ENCODE data around the gene PLCB4.

PLCB4 gene

GRCh38 chr20:9144643-9145042, 75.8 kb downstream of the PLCB4 start:
- Histone ChIP-seq H3K4ac (ENCODE audit: low read length) (no peak overlapping the region), H2BK120ac (ENCODE audit: low read depth, low read length) (no peak overlapping the region), H4K8ac (ENCODE audit: low read depth, low read length) (no peak overlapping the region), H2BK12ac (ENCODE audit: low read length) (no peak overlapping the region), H3K9me3 (replicated peaks in 1 of 2; ENCODE audit: control insufficient read depth in 2 of 2, insufficient read depth in 1 of 2, low read depth in 1 of 2, low read length in 2 of 2) (peaks cover 0 to 13% of the 10 kb centered on the region in 2 donors), H3K14ac (ENCODE audit: low read length) (no peak overlapping the region), H3K27me3 (ENCODE audit: control insufficient read depth in 3 of 3, insufficient read depth in 3 of 3, low read depth in 1 of 3, low read length in 3 of 3) (no peaks in the 10 kb centered on the region), H3K9ac (ENCODE audit: low read depth, low read length, poor library complexity) (no peak overlapping the region), H3K4me2 (ENCODE audit: insufficient read depth, low read length, poor library complexity, severe bottlenecking) (no peak overlapping the region), H3K18ac (ENCODE audit: low read length) (no peak overlapping the region), H3K23ac (ENCODE audit: low read depth, low read length, poor library complexity) (no peak overlapping the region), H2AK5ac (ENCODE audit: low read depth, low read length) (no peak overlapping the region), H3K4me3 (ENCODE audit: low read length in 2 of 2) (no peak overlapping the region), H2BK5ac (ENCODE audit: low read length) (no peak overlapping the region), H3K36me3 (replicated peaks in 1 of 2; ENCODE audit: control insufficient read depth in 2 of 2, insufficient read depth in 2 of 2, low read length in 2 of 2) (no peaks in the 10 kb centered on the region), H2BK15ac (ENCODE audit: low read length) (no peak overlapping the region), H3K4me1 (ENCODE audit: control insufficient read depth in 2 of 2, insufficient read depth in 1 of 2, low read depth in 1 of 2, low read length in 2 of 2) (peaks cover 3 to 8% of the 10 kb centered on the region in 2 donors), H3K79me1 (ENCODE audit: low read depth, low read length) (no peaks in the 10 kb centered on the region), H2AFZ (ENCODE audit: low read length) (no peak overlapping the region), H3K27ac (replicated peaks; ENCODE audit: low read length) (no peak overlapping the region), H4K91ac (ENCODE audit: low read depth, low read length, poor library complexity) (no peak overlapping the region)
- WGBS, 2 donors (ENCODE audit: extremely low coverage in 2 of 2, insufficient read length in 2 of 2, insufficient replicate concordance in 1 of 2) = no CpG with 5 or more reads among the region's 2 CpGs
- DNase-seq (ENCODE audit: low spot score) = no peak

GRCh38 chr20:9145142-9145541, 76.3 kb downstream of the PLCB4 start:
- H3K36me3 ChIP-seq (replicated peaks in 1 of 2; ENCODE audit: control insufficient read depth in 2 of 2, insufficient read depth in 2 of 2, low read length in 2 of 2) = no peaks in the 10 kb centered on the region
- H2BK120ac ChIP-seq (ENCODE audit: low read depth, low read length) = no peak overlapping the region

GRCh38 chr20:9146649-9147048, 77.8 kb downstream of the PLCB4 start:
- Histone ChIP-seq H3K4me2 (ENCODE audit: insufficient read depth, low read length, poor library complexity, severe bottlenecking) (no peak overlapping the region), H2AK5ac (ENCODE audit: low read depth, low read length) (no peak overlapping the region), H3K27me3 (ENCODE audit: control insufficient read depth in 3 of 3, insufficient read depth in 3 of 3, low read depth in 1 of 3, low read length in 3 of 3) (no peaks in the 10 kb centered on the region), H3K18ac (ENCODE audit: low read length) (no peak overlapping the region), H2BK5ac (ENCODE audit: low read length) (no peak overlapping the region), H3K27ac (replicated peaks; ENCODE audit: low read length) (no peak overlapping the region), H2BK120ac (ENCODE audit: low read depth, low read length) (no peak overlapping the region), H3K23ac (ENCODE audit: low read depth, low read length, poor library complexity) (no peak overlapping the region), H3K4me1 (ENCODE audit: control insufficient read depth in 2 of 2, insufficient read depth in 1 of 2, low read depth in 1 of 2, low read length in 2 of 2) (peaks cover 3 to 8% of the 10 kb centered on the region in 2 donors), H3K9ac (ENCODE audit: low read depth, low read length, poor library complexity) (no peak overlapping the region), H3K9me3 (replicated peaks in 1 of 2; ENCODE audit: control insufficient read depth in 2 of 2, insufficient read depth in 1 of 2, low read depth in 1 of 2, low read length in 2 of 2) (peaks cover 0 to 13% of the 10 kb centered on the region in 2 donors), H3K79me1 (ENCODE audit: low read depth, low read length) (no peaks in the 10 kb centered on the region), H3K14ac (ENCODE audit: low read length) (no peak overlapping the region), H4K91ac (ENCODE audit: low read depth, low read length, poor library complexity) (no peak overlapping the region), H3K36me3 (replicated peaks in 1 of 2; ENCODE audit: control insufficient read depth in 2 of 2, insufficient read depth in 2 of 2, low read length in 2 of 2) (no peaks in the 10 kb centered on the region), H4K8ac (ENCODE audit: low read depth, low read length) (no peak overlapping the region), H3K4me3 (ENCODE audit: low read length in 2 of 2) (no peak overlapping the region), H2AFZ (ENCODE audit: low read length) (no peak overlapping the region), H2BK12ac (ENCODE audit: low read length) (no peak overlapping the region), H2BK15ac (ENCODE audit: low read length) (no peak overlapping the region), H3K4ac (ENCODE audit: low read length) (no peak overlapping the region)
- DNase-seq (ENCODE audit: low spot score) = no peak
- no CpG with 5 or more reads among the region's 2 CpGs for WGBS, 2 donors (ENCODE audit: extremely low coverage in 2 of 2, insufficient read length in 2 of 2, insufficient replicate concordance in 1 of 2)

More at GRCh38 chr20:9145142-9145541, 76.3 kb downstream of the PLCB4 start:
- no peak overlapping the region for H2AK5ac ChIP-seq (ENCODE audit: low read depth, low read length)
- no peak overlapping the region for H3K18ac ChIP-seq (ENCODE audit: low read length)
- no peak overlapping the region for H4K8ac ChIP-seq (ENCODE audit: low read depth, low read length)
- H3K4ac ChIP-seq (ENCODE audit: low read length) = no peak overlapping the region
- no peak for DNase-seq (ENCODE audit: low spot score)
- H2BK5ac ChIP-seq (ENCODE audit: low read length) = no peak overlapping the region
- no peak overlapping the region for H3K9ac ChIP-seq (ENCODE audit: low read depth, low read length, poor library complexity)
- peaks cover 0 to 13% of the 10 kb centered on the region in 2 donors for H3K9me3 ChIP-seq (replicated peaks in 1 of 2; ENCODE audit: control insufficient read depth in 2 of 2, insufficient read depth in 1 of 2, low read depth in 1 of 2, low read length in 2 of 2)
- no peak overlapping the region for H3K4me3 ChIP-seq (ENCODE audit: low read length in 2 of 2)
- no peak overlapping the region for H3K27ac ChIP-seq (replicated peaks; ENCODE audit: low read length)
- H4K91ac ChIP-seq (ENCODE audit: low read depth, low read length, poor library complexity) = no peak overlapping the region
- no peak overlapping the region for H3K23ac ChIP-seq (ENCODE audit: low read depth, low read length, poor library complexity)
- H3K27me3 ChIP-seq (ENCODE audit: control insufficient read depth in 3 of 3, insufficient read depth in 3 of 3, low read depth in 1 of 3, low read length in 3 of 3) = no peaks in the 10 kb centered on the region
- no peak overlapping the region for H2BK12ac ChIP-seq (ENCODE audit: low read length)
- H2BK15ac ChIP-seq (ENCODE audit: low read length) = no peak overlapping the region
- no peak overlapping the region for H3K4me2 ChIP-seq (ENCODE audit: insufficient read depth, low read length, poor library complexity, severe bottlenecking)
- H2AFZ ChIP-seq (ENCODE audit: low read length) = no peak overlapping the region
- no peaks in the 10 kb centered on the region for H3K79me1 ChIP-seq (ENCODE audit: low read depth, low read length)
- H3K4me1 ChIP-seq (ENCODE audit: control insufficient read depth in 2 of 2, insufficient read depth in 1 of 2, low read depth in 1 of 2, low read length in 2 of 2) = peaks cover 3 to 8% of the 10 kb centered on the region in 2 donors
- H3K14ac ChIP-seq (ENCODE audit: low read length) = no peak overlapping the region

GRCh38 chr20:9147547-9148024, 78.7 kb downstream of the PLCB4 start:
- H3K4ac ChIP-seq (ENCODE audit: low read length) = no peak overlapping the region
- H2BK15ac ChIP-seq (ENCODE audit: low read length) = no peak overlapping the region
- peaks cover 3 to 8% of the 10 kb centered on the region in 2 donors for H3K4me1 ChIP-seq (ENCODE audit: control insufficient read depth in 2 of 2, insufficient read depth in 1 of 2, low read depth in 1 of 2, low read length in 2 of 2)
- no peak overlapping the region for H4K91ac ChIP-seq (ENCODE audit: low read depth, low read length, poor library complexity)
- H3K23ac ChIP-seq (ENCODE audit: low read depth, low read length, poor library complexity) = no peak overlapping the region
- no peak overlapping the region for H3K27ac ChIP-seq (replicated peaks; ENCODE audit: low read length)
- H2AK5ac ChIP-seq (ENCODE audit: low read depth, low read length) = no peak overlapping the region
- no peak overlapping the region for H4K8ac ChIP-seq (ENCODE audit: low read depth, low read length)
- WGBS, 2 donors (ENCODE audit: extremely low coverage in 2 of 2, insufficient read length in 2 of 2, insufficient replicate concordance in 1 of 2) = no CpG with 5 or more reads among the region's 2 CpGs
- no peak for DNase-seq (ENCODE audit: low spot score)
- no peak overlapping the region for H3K4me3 ChIP-seq (ENCODE audit: low read length in 2 of 2)
- H3K9ac ChIP-seq (ENCODE audit: low read depth, low read length, poor library complexity) = no peak overlapping the region
- no peaks in the 10 kb centered on the region for H3K36me3 ChIP-seq (replicated peaks in 1 of 2; ENCODE audit: control insufficient read depth in 2 of 2, insufficient read depth in 2 of 2, low read length in 2 of 2)
- H3K9me3 ChIP-seq (replicated peaks in 1 of 2; ENCODE audit: control insufficient read depth in 2 of 2, insufficient read depth in 1 of 2, low read depth in 1 of 2, low read length in 2 of 2) = peaks cover 0 to 16% of the 10 kb centered on the region in 2 donors
- no peak overlapping the region for H2BK12ac ChIP-seq (ENCODE audit: low read length)
- no peak overlapping the region for H2AFZ ChIP-seq (ENCODE audit: low read length)
- no peaks in the 10 kb centered on the region for H3K27me3 ChIP-seq (ENCODE audit: control insufficient read depth in 3 of 3, insufficient read depth in 3 of 3, low read depth in 1 of 3, low read length in 3 of 3)
- H2BK120ac ChIP-seq (ENCODE audit: low read depth, low read length) = no peak overlapping the region
- H3K4me2 ChIP-seq (ENCODE audit: insufficient read depth, low read length, poor library complexity, severe bottlenecking) = no peak overlapping the region
- H3K14ac ChIP-seq (ENCODE audit: low read length) = no peak overlapping the region
- H2BK5ac ChIP-seq (ENCODE audit: low read length) = no peak overlapping the region
- no peak overlapping the region for H3K18ac ChIP-seq (ENCODE audit: low read length)
- no peaks in the 10 kb centered on the region for H3K79me1 ChIP-seq (ENCODE audit: low read depth, low read length)
